Omental fat pad (tissue), 4 donors: ENCODE data around the gene MTM1. TPM values are rescaled to one million over a fixed set of nuclear protein-coding genes. Genes with fewer than 3 reads are reported as not detected.
A peak's percentile ranks its signal among the peaks of the same experiment; 100 is the strongest.

Source experiments
- ATAC-seq: fragments of 150-250 bp; one replicate; pipeline ENCODE4 v1.9.1; 2016; ENCODE audit warnings: mild to moderate bottlenecking, moderate library complexity; ENCODE audit not compliant: low FRiP score
- DNase-seq: peaks from one replicate; pipeline ENCODE4 v3.0.0-alpha.2; 2019; ENCODE audit warnings: low spot score
- CTCF ChIP-seq, 3 donors: fragments of 450-650 bp; IDR thresholded peaks; one replicate each; pipeline ENCODE4 v1.5.1; 2016 to 2017; ENCODE audit warnings: antibody characterized with exemption in 3 of 3, mild to moderate bottlenecking in 3 of 3, moderate library complexity in 2 of 3
- total RNA-seq, 4 donors: library from RNA; depleted of rRNA; stranded (reverse); fragments of >200 nt; gene quantifications; one replicate each; pipeline ENCODE4 v1.1.0, GENCODE V29; 2016

The MTM1 gene
- total RNA-seq, 4 donors from 2014 or later, result 7.1 to 15.1 (median 9.3) TPM

- ATAC-seq (peak; percentile 3), DNase-seq (no peak)
- no peak for TF ChIP-seq CTCF (IDR thresholded peaks at IDR 0.05)
Measured at GRCh38 chrX:150569155-150569477, 695 bp downstream of the MTM1 start.

GRCh38 chrX:150570512-150570911 lies 2.1 kb downstream of the MTM1 start:
- no peak for ATAC-seq
- DNase-seq, result no peak
- no peak for TF ChIP-seq CTCF (IDR thresholded peaks at IDR 0.05)

- no peak for ATAC-seq
- TF ChIP-seq CTCF (IDR thresholded peaks at IDR 0.05), result no peak
- DNase-seq, result no peak
Measured at GRCh38 chrX:150572206-150572605, 3.8 kb downstream of the MTM1 start.

- no peak for DNase-seq
- ATAC-seq, result no peak
- TF ChIP-seq CTCF (IDR thresholded peaks at IDR 0.05), result no peak
Measured at GRCh38 chrX:150573106-150573505, 4.7 kb downstream of the MTM1 start.

GRCh38 chrX:150573702-150574101 lies 5.3 kb downstream of the MTM1 start:
- DNase-seq (no peak), ATAC-seq (no peak)
- no peak for TF ChIP-seq CTCF (IDR thresholded peaks at IDR 0.05)

- ATAC-seq (no peak), DNase-seq (no peak)
- TF ChIP-seq CTCF (IDR thresholded peaks at IDR 0.05), result no peak
Measured at GRCh38 chrX:150574559-150575418, 6.4 kb downstream of the MTM1 start.

- no peak for TF ChIP-seq CTCF (IDR thresholded peaks at IDR 0.05)
- ATAC-seq (peak; percentile 59), DNase-seq (no peak)
Measured at GRCh38 chrX:150575419-150575814, 7.0 kb downstream of the MTM1 start.
